GM23338 (cell line): ENCODE results near the gene FLYWCH1. TPM values are rescaled to one million over a fixed set of nuclear protein-coding genes. Genes with fewer than 3 reads are reported as not detected.

Source experiments
- ATAC-seq: fragments of 200-7000 bp; cut with Tn5 transposase; 3 replicates; pipeline ENCODE4 v1.9.1; 2020
- DNase-seq: peaks from one replicate; pipeline ENCODE4 v3.0.0-alpha.2; 2015; ENCODE audit warnings: low spot score
- H2AFZ ChIP-seq: fragments of 200-600 bp; sonication (generic); 2 replicates; pipeline ENCODE4 v1.8.0; 2016; ENCODE audit warnings: antibody characterized with exemption, mild to moderate bottlenecking, moderate library complexity
- H3F3A ChIP-seq: fragments of 200-600 bp; sonication (generic); replicated peaks from 2 replicates; pipeline ENCODE4 v1.8.0; 2017; ENCODE audit warnings: antibody characterized with exemption, mixed run types, low read depth
- H3K27ac ChIP-seq: fragments of 200-600 bp; sonication (generic); 2 replicates; pipeline ENCODE4 v1.6.1; 2016; ENCODE audit warnings: low read depth
- H3K27me3 ChIP-seq: fragments of 200-600 bp; sonication (generic); 2 replicates; pipeline ENCODE4 v1.8.0; 2016; ENCODE audit warnings: mild to moderate bottlenecking, mixed run types, moderate library complexity; ENCODE audit not compliant: insufficient read depth
- H3K36me3 ChIP-seq: fragments of 200-600 bp; sonication (generic); 2 replicates; pipeline ENCODE4 v1.8.0; 2016; ENCODE audit warnings: mild to moderate bottlenecking; ENCODE audit not compliant: insufficient read depth
- H3K4me1 ChIP-seq: fragments of 200-600 bp; sonication (generic); 2 replicates; pipeline ENCODE4 v1.8.0; 2016; ENCODE audit warnings: mild to moderate bottlenecking, moderate library complexity; ENCODE audit not compliant: insufficient read depth
- H3K4me2 ChIP-seq: fragments of 200-600 bp; sonication (generic); 2 replicates; pipeline ENCODE4 v1.7.1; 2017; ENCODE audit warnings: mixed run types
- H3K4me3 ChIP-seq: fragments of 200-600 bp; sonication (generic); 2 replicates; pipeline ENCODE4 v1.6.1; 2016; ENCODE audit warnings: mixed run types
- H3K79me2 ChIP-seq: fragments of 200-600 bp; sonication (generic); replicated peaks from 2 replicates; pipeline ENCODE4 v1.8.0; 2017; ENCODE audit warnings: mild to moderate bottlenecking; ENCODE audit not compliant: insufficient read depth
- H3K9me2 ChIP-seq: fragments of 200-600 bp; sonication (generic); 2 replicates; pipeline ENCODE4 v1.8.0; 2017; ENCODE audit not compliant: insufficient read depth
- H4K20me1 ChIP-seq: fragments of 200-600 bp; sonication (generic); replicated peaks from 2 replicates; pipeline ENCODE4 v1.8.0; 2017; ENCODE audit warnings: mild to moderate bottlenecking; ENCODE audit not compliant: insufficient read depth
- H3K27ac Mint-ChIP-seq: 2 replicates; pipeline ENCODE4 v1.8.0; 2020; ENCODE audit warnings: inconsistent platforms, mild to moderate bottlenecking, moderate library complexity, mixed read lengths
- H3K27me3 Mint-ChIP-seq: 3 replicates; pipeline ENCODE4 v1.8.0; 2022; ENCODE audit warnings: low read depth, mild to moderate bottlenecking, moderate library complexity, mixed read lengths, inconsistent platforms; ENCODE audit not compliant: insufficient read depth, poor library complexity
- H3K36me3 Mint-ChIP-seq: 3 replicates; pipeline ENCODE4 v1.8.0; 2021; ENCODE audit warnings: low read depth, mild to moderate bottlenecking, inconsistent platforms, moderate library complexity, mixed read lengths
- H3K4me1 Mint-ChIP-seq: 3 replicates; pipeline ENCODE4 v1.8.0; 2020; ENCODE audit warnings: mild to moderate bottlenecking, inconsistent platforms, mixed read lengths
- H3K4me3 Mint-ChIP-seq: 3 replicates; pipeline ENCODE4 v1.8.0; 2021; ENCODE audit warnings: moderate library complexity, mild to moderate bottlenecking, inconsistent platforms, mixed read lengths
- H3K9me3 Mint-ChIP-seq: 3 replicates; pipeline ENCODE4 v1.8.0; 2020; ENCODE audit warnings: moderate library complexity, mild to moderate bottlenecking, inconsistent platforms, mixed read lengths
- CREB1 ChIP-seq: fragments of 250-450 bp; sonication (Bioruptor Pico); IDR thresholded peaks from 2 replicates; pipeline ENCODE4 v1.5.0; 2020; ENCODE audit warnings: low read depth, mild to moderate bottlenecking, moderate library complexity
- EZH2phosphoT487 ChIP-seq: fragments of 200-600 bp; sonication (generic); IDR thresholded peaks from one replicate; pipeline ENCODE4 v1.8.1; 2018; ENCODE audit warnings: antibody characterized with exemption; ENCODE audit not compliant: unreplicated experiment
- ZNF331 ChIP-seq: fragments of 250-450 bp; sonication (Bioruptor Pico); IDR thresholded peaks from 2 replicates; pipeline ENCODE4 v1.5.0; 2020; ENCODE audit warnings: low read depth, mild to moderate bottlenecking, moderate library complexity
- ZNF462 ChIP-seq: fragments of 250-450 bp; sonication (Bioruptor Pico); IDR thresholded peaks from 2 replicates; pipeline ENCODE4 v1.5.0; 2020; ENCODE audit warnings: mild to moderate bottlenecking, moderate library complexity
- polyA plus RNA-seq: library from polyadenylated mRNA; unstranded; fragments of >200 nt; fragmentation: Nextera tagmentation; extraction: Ambion mirVana; gene quantifications from 2 replicates; pipeline ENCODE4 v1.2.1, GENCODE V29; 2016
- total RNA-seq: library from RNA; depleted of rRNA; stranded (reverse); fragments of >200 nt; shearing (Covaris generic); gene quantifications from 2 replicates; pipeline ENCODE4 v1.2.3, GENCODE V29; 2014

The FLYWCH1 gene
- total and polyA plus RNA-seq, 2 experiments from 2014 or later: 6.0 to 29.3 TPM

GRCh38 chr16:2955438-2955778, 43.7 kb downstream of the FLYWCH1 start (continued):
- no peak for TF ChIP-seq ZNF462 (CRISPR knock-in tag)
- no peak for TF ChIP-seq ZNF331 (CRISPR knock-in tag)

DNA sequence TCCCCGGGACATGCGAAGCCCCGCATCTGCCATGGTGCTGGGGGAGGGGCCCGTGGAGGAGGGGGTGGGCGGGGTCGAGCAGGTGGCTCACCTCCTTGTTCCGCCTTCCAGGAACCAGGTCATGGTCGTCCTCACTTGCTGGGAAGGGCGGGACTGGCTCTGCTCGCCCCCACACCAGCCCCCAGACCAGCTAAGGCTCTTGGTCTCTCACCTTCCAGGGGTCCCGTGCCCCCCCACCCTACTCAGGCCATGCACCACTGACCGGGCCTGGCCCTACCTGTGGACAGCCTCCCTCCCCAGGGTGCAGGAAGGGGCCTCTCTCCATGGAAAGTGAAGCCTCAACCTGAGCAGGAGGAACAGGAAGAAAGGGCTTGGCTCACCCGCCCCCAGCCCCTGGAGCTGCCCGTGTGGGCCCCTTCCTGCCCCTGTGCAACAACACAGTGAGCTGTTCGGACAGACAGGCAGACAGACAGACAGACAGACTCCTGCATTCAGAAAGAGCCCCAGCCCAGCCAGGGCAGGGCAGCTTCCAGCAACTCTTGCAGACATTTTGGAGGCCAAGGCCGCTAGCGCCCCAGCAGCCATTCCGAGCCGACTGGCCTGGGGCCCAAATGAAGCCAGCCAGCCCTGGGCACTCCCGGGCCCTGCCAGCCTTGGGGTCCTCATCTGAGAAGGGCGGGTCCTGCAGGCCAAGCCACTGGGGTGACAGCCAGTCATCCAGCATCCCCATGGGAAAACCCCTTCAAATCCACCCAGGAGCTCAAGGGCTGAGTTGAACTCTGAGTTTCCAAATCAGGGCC, 44.2 kb downstream of the FLYWCH1 start:
- ATAC-seq (peak; percentile 66), DNase-seq (peak; percentile 50)
- no peaks in the 10 kb centered on the region for H3K36me3 ChIP-seq
- H3K4me1 ChIP-seq: peaks cover 20% of the 10 kb centered on the region; the same call in 1 of the 2 replicates
- H4K20me1 ChIP-seq: no peaks in the 10 kb centered on the region
- peak overlapping the region; percentile 76 for H2AFZ ChIP-seq
- Mint-ChIP-seq H3K27me3 (peaks cover 13% of the 10 kb centered on the region), H3K9me3 (no peaks in the 10 kb centered on the region), H3K36me3 (no peaks in the 10 kb centered on the region), H3K4me3 (peak overlapping the region; percentile 24; the same call in 1 of the 3 replicates), H3K27ac (no peak overlapping the region), H3K4me1 (peaks cover 22% of the 10 kb centered on the region)
- 0 out of 2 replicates have a peak, but pooled peaks cover 9% of the 10 kb centered on the region for H3F3A ChIP-seq
- H3K4me3 ChIP-seq: peak overlapping the region; percentile 38; the same call in 1 of the 2 replicates
- no peaks in the 10 kb centered on the region for H3K79me2 ChIP-seq
- H3K27ac ChIP-seq: no peak overlapping the region
- peak overlapping the region; percentile 72 for H3K4me2 ChIP-seq
- no peaks in the 10 kb centered on the region for H3K9me2 ChIP-seq
- no peaks in the 10 kb centered on the region for H3K27me3 ChIP-seq
- no peak for TF ChIP-seq EZH2phosphoT487
- no peak for TF ChIP-seq CREB1 (CRISPR knock-in tag)
- TF ChIP-seq ZNF462 (CRISPR knock-in tag): no peak
- no peak for TF ChIP-seq ZNF331 (CRISPR knock-in tag)
